ENCODE data around the gene GPR161.

- TF ChIP-seq MAX (IDR thresholded peaks at IDR 0.05) (no peak), ATF3 (IDR thresholded peaks at IDR 0.05) (no peak), POLR2AphosphoS5 (IDR thresholded peaks at IDR 0.05; ENCODE audit: low read depth, low read length) (no peak), REST (IDR thresholded peaks at IDR 0.05; ENCODE audit: low read depth) (no peak), SIN3A (IDR thresholded peaks at IDR 0.05; ENCODE audit: low read depth) (no peak), ELF1 (IDR thresholded peaks at IDR 0.05; ENCODE audit: borderline replicate concordance, low read depth) (no peak), POLR2A (IDR thresholded peaks at IDR 0.05; ENCODE audit: borderline replicate concordance, extremely low read depth, insufficient read depth, insufficient read length) (no peak), SRF (IDR thresholded peaks at IDR 0.05; ENCODE audit: low read depth) (no peak), RAD21 (IDR thresholded peaks at IDR 0.05; ENCODE audit: low read depth) (peak; percentile 52), ZBTB33 (IDR thresholded peaks at IDR 0.05; ENCODE audit: extremely low read depth, insufficient replicate concordance, low read length) (no peak), FOSL1 (IDR thresholded peaks at IDR 0.05; ENCODE audit: low read depth) (no peak)
- TF ChIP-seq, protein P1, sequence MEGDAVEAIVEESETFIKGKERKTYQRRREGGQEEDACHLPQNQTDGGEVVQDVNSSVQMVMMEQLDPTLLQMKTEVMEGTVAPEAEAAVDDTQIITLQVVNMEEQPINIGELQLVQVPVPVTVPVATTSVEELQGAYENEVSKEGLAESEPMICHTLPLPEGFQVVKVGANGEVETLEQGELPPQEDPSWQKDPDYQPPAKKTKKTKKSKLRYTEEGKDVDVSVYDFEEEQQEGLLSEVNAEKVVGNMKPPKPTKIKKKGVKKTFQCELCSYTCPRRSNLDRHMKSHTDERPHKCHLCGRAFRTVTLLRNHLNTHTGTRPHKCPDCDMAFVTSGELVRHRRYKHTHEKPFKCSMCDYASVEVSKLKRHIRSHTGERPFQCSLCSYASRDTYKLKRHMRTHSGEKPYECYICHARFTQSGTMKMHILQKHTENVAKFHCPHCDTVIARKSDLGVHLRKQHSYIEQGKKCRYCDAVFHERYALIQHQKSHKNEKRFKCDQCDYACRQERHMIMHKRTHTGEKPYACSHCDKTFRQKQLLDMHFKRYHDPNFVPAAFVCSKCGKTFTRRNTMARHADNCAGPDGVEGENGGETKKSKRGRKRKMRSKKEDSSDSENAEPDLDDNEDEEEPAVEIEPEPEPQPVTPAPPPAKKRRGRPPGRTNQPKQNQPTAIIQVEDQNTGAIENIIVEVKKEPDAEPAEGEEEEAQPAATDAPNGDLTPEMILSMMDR (IDR thresholded peaks at IDR 0.05 in 2 of 3, conservative IDR thresholded peaks at IDR 0.05 in 1 of 3; ENCODE audit: borderline replicate concordance in 1 of 3, insufficient read depth in 1 of 3, low read depth in 2 of 3, low read length in 2 of 3) = peak; percentile 47 to 98 (median 96); a peak in 5 of 6 replicates
These were observed 52.1 kb downstream of the GPR161 start for GRCh38 chr1:168084396-168085231.
